ENCODE data around the gene FEM1B.

FEM1B gene

DNA sequence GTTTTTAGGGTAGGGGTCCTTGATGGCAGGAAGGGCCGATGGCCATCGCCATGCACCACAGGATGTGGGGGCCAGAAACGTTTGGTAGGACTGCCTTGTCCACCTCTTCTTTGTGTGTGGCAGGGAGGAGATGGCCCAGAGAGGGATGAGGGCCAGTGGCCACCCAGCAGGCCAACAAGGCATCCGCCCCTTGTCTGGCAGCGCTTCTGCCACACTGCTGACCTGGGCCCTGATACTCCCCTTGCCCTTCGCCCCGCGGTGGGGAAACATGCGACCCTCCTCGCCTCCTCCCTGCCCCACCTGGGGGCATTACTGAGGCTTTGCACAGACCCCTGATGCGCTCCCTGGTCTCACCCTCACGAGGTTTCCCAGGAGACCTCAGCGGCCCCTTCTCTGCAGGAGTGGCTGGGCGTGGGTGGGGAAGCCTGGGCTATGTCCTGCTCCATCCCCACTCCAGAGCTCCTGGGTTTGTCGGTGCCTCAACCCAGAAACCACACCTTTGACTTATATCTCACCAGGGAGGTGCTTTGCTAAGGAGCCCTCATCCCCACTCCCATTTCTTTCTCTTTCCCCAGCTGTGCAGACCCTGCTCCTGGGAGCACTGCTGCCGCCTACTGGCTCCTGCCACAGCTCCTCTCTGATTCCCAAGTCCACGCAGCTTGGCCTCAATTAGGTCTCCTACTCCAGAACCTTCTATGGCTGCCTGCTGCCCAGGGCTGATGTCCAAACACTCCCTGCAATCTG, 38.7 kb downstream of the FEM1B start:
- no peaks in the 10 kb centered on the region for H3K9me3 ChIP-seq (ENCODE audit: control insufficient read depth, insufficient read depth, low read length)
- DNase-seq (ENCODE audit: low read depth, low spot score), result no peak
- WGBS (ENCODE audit: insufficient coverage, insufficient read length), result no CpG with 5 or more reads among the region's 17 CpGs
- H3K36me3 ChIP-seq (ENCODE audit: control insufficient read depth, insufficient read depth, low read length), result no peaks in the 10 kb centered on the region
- H3K4me1 ChIP-seq (ENCODE audit: control insufficient read depth, insufficient read depth, low read length), result peaks cover 11% of the 10 kb centered on the region
- no peak overlapping the region for H3K4me3 ChIP-seq (ENCODE audit: low read length)
- H3K27me3 ChIP-seq (ENCODE audit: control insufficient read depth, insufficient read depth, low read length), result no peaks in the 10 kb centered on the region
- no peak overlapping the region for H3K27ac ChIP-seq (ENCODE audit: low read length)

DNA sequence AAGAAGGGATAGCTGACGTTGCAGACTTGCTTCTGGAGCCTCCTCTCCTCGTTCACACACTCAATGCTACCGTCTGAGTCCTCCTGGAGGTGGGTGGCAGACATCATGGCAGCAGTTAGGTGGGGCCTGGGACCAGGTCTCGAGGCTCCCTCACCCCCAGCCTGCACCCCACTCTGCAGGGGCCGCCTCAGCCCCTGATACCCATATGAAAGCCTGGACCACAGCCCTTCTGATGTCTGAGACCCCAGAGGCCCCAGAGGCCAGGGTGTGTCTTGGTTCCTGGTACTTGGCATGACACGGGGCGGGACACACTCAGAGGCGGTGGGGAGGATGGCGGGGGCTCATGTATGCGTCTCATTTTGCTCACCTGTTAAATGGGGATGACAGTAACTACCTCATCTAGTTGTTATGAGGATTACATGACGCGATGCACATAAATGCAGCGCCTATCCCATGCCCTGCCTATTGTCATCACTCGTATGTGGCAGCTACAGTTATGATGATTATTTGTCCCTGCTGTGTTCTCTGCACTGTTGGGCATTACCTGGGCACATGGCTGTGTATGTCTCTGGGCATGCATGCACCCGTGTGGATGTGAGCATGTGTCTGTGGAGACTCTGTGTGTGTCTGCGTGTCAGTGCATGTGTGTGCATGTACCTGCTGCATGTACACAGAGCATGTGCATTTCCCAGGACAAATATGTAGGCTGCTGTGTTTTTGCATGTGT, 39.9 kb downstream of the FEM1B start:
- no peaks in the 10 kb centered on the region for H3K9me3 ChIP-seq (ENCODE audit: control insufficient read depth, insufficient read depth, low read length)
- WGBS (ENCODE audit: insufficient coverage, insufficient read length), result no CpG with 5 or more reads among the region's 16 CpGs
- no peaks in the 10 kb centered on the region for H3K27me3 ChIP-seq (ENCODE audit: control insufficient read depth, insufficient read depth, low read length)
- peaks cover 11% of the 10 kb centered on the region for H3K4me1 ChIP-seq (ENCODE audit: control insufficient read depth, insufficient read depth, low read length)
- no peak for DNase-seq (ENCODE audit: low read depth, low spot score)
- H3K36me3 ChIP-seq (ENCODE audit: control insufficient read depth, insufficient read depth, low read length), result no peaks in the 10 kb centered on the region
- H3K4me3 ChIP-seq (ENCODE audit: low read length), result no peak overlapping the region
- H3K27ac ChIP-seq (ENCODE audit: low read length), result no peak overlapping the region

- Histone ChIP-seq H3K4me1 (ENCODE audit: control insufficient read depth, insufficient read depth, low read length) (peaks cover 10% of the 10 kb centered on the region), H3K4me3 (ENCODE audit: low read length) (no peak overlapping the region), H3K9me3 (ENCODE audit: control insufficient read depth, insufficient read depth, low read length) (no peaks in the 10 kb centered on the region), H3K36me3 (ENCODE audit: control insufficient read depth, insufficient read depth, low read length) (no peaks in the 10 kb centered on the region), H3K27ac (ENCODE audit: low read length) (no peak overlapping the region), H3K27me3 (ENCODE audit: control insufficient read depth, insufficient read depth, low read length) (no peaks in the 10 kb centered on the region)
- DNase-seq (ENCODE audit: low read depth, low spot score), result no peak
- no CpG with 5 or more reads among the region's 6 CpGs for WGBS (ENCODE audit: insufficient coverage, insufficient read length)
These were observed 40.7 kb downstream of the FEM1B start for GRCh38 chr15:68318008-68318835.

DNA sequence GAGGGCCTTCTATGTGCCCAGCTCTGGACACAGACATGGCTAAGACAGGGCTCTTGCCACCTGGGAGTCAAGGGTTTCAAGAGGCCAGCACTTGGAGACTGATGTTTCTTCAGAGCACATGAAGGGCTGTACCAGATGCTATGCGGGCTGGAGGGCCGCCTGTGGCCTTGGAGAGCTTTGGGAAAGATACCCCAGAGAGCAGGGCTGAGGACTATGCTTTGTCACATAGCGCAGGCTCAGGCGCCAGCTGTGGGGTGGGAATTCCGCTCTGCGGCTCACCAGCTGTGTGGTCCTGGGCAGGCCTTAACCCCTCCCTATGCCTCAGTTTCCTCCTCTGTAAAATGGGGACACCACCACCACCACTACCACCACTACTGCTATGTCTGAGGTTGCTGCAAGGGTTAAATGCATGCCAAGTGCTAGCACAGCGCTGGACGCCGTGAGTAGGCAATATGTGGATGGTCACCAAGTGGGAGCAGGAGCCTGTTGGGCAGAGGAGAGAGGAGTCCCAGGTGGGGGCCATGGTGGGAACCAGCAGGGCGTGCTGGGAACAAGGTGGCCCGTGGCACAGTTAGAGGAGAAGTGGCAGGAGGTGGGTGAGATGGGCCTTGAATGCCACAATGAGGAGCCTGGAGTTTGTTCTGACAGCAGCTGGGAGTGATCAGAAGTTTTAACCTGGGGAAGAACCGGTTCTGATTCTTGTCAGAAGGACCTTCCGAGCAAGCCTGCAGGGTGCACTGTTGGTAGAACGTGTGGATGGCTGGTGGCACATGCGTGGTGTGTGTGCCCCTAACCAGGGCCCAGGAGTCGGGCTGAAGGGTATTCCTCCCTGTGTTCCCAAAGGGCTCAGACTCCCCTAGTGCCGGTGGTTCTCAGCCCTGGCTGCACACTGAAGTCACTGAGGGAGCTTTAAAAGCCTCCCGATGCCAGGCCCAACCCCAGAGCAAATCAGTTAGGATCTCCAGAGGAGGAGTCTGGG, 41.7 kb downstream of the FEM1B start:
- WGBS (ENCODE audit: insufficient coverage, insufficient read length), result no CpG with 5 or more reads among the region's 18 CpGs
- peaks cover 10% of the 10 kb centered on the region for H3K4me1 ChIP-seq (ENCODE audit: control insufficient read depth, insufficient read depth, low read length)

DNA sequence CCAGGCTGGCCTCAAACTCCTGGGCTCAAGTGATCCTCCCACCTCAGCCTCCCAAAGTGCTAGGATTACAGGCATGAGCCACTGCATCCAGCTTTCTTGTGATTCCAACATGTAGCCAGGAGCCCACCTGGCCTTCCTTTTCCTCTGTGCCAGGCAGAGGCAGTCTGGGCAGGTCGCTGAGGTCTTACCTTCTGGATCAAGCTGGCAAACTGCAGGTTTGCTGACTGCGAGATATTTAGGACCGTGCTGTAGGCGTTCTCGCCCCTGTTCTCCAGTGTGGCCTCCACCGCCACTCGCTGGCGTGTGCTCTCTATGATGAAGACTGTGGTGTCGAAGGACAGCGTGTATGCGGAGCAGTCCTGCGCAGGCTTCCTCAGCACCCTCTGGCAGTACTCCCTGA, 42.5 kb downstream of the FEM1B start:
- H3K27me3 ChIP-seq (ENCODE audit: control insufficient read depth, insufficient read depth, low read length), result no peaks in the 10 kb centered on the region
- no peak for DNase-seq (ENCODE audit: low read depth, low spot score)
- no CpG with 5 or more reads among the region's 12 CpGs for WGBS (ENCODE audit: insufficient coverage, insufficient read length)
- peaks cover 10% of the 10 kb centered on the region for H3K4me1 ChIP-seq (ENCODE audit: control insufficient read depth, insufficient read depth, low read length)
- no peak overlapping the region for H3K4me3 ChIP-seq (ENCODE audit: low read length)
- no peaks in the 10 kb centered on the region for H3K9me3 ChIP-seq (ENCODE audit: control insufficient read depth, insufficient read depth, low read length)
- H3K27ac ChIP-seq (ENCODE audit: low read length), result no peak overlapping the region
- H3K36me3 ChIP-seq (ENCODE audit: control insufficient read depth, insufficient read depth, low read length), result no peaks in the 10 kb centered on the region

More for the DNA sequence above, 41.7 kb downstream of the FEM1B start:
- Histone ChIP-seq H3K36me3 (ENCODE audit: control insufficient read depth, insufficient read depth, low read length) (no peaks in the 10 kb centered on the region), H3K9me3 (ENCODE audit: control insufficient read depth, insufficient read depth, low read length) (no peaks in the 10 kb centered on the region), H3K4me3 (ENCODE audit: low read length) (no peak overlapping the region), H3K27me3 (ENCODE audit: control insufficient read depth, insufficient read depth, low read length) (no peaks in the 10 kb centered on the region), H3K27ac (ENCODE audit: low read length) (no peak overlapping the region)
- DNase-seq (ENCODE audit: low read depth, low spot score), result no peak

DNA sequence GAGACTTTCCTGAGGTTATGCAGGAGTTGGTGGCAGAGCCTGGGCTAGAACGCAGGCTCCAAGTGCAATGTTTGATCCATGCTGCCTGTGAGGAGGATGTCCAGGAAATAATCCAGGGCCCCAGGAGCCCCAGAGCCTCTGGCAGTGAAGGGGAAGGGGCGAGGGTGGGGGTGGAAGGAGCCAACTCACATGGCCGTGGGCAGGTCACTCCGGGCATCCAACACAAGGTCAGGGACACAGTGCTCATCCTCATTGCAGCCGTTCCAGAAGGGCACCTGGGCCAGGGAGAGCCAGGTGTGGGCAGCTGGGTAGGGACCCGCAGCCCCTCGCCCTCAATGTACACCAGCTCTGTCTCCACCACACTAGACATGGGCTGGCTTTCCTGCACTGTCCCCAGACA, 43.7 kb downstream of the FEM1B start:
- Histone ChIP-seq H3K36me3 (ENCODE audit: control insufficient read depth, insufficient read depth, low read length) (no peaks in the 10 kb centered on the region), H3K9me3 (ENCODE audit: control insufficient read depth, insufficient read depth, low read length) (no peaks in the 10 kb centered on the region), H3K27me3 (ENCODE audit: control insufficient read depth, insufficient read depth, low read length) (no peaks in the 10 kb centered on the region), H3K4me1 (ENCODE audit: control insufficient read depth, insufficient read depth, low read length) (peaks cover 1% of the 10 kb centered on the region; the same call in 1 of the 2 replicates), H3K4me3 (ENCODE audit: low read length) (no peak overlapping the region), H3K27ac (ENCODE audit: low read length) (no peak overlapping the region)
- no CpG with 5 or more reads among the region's 7 CpGs for WGBS (ENCODE audit: insufficient coverage, insufficient read length)
- DNase-seq (ENCODE audit: low read depth, low spot score), result no peak

GRCh38 chr15:68322796-68323195, 45.3 kb downstream of the FEM1B start:
- no peak for DNase-seq (ENCODE audit: low read depth, low spot score)
- WGBS (ENCODE audit: insufficient coverage, insufficient read length), result no CpG with 5 or more reads among the region's 9 CpGs
- no peaks in the 10 kb centered on the region for H3K27me3 ChIP-seq (ENCODE audit: control insufficient read depth, insufficient read depth, low read length)

DNA sequence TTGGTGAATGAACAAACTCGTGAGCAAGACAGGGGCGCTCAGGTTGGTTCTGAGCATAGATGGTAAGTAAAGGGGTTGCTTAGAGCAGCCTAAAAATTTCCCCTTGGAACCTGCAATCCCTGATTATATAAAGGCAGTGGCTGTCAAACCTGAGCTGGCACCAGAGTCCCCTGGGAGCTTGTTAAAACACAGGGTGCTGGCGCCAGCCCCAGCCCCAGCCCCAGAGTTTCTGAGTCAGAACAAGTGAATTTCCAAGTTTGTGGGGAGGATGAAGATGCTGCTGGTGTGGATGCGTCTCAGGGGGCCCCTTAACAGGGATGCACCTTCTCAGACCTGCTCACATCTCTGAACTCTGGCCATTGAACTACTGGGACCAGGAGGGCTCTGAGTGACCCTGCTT, 48.2 kb downstream of the FEM1B start:
- DNase-seq (ENCODE audit: low read depth, low spot score), result no peak
- H3K4me1 ChIP-seq (ENCODE audit: control insufficient read depth, insufficient read depth, low read length), result 0 out of 2 replicates have a peak, but pooled peaks cover 1% of the 10 kb centered on the region
- H3K9me3 ChIP-seq (ENCODE audit: control insufficient read depth, insufficient read depth, low read length), result no peaks in the 10 kb centered on the region
- WGBS (ENCODE audit: insufficient coverage, insufficient read length), result no CpG with 5 or more reads among the region's 4 CpGs
- no peaks in the 10 kb centered on the region for H3K27me3 ChIP-seq (ENCODE audit: control insufficient read depth, insufficient read depth, low read length)
- H3K4me3 ChIP-seq (ENCODE audit: low read length), result no peak overlapping the region
- H3K27ac ChIP-seq (ENCODE audit: low read length), result no peak overlapping the region
- no peaks in the 10 kb centered on the region for H3K36me3 ChIP-seq (ENCODE audit: control insufficient read depth, insufficient read depth, low read length)

More at GRCh38 chr15:68322796-68323195, 45.3 kb downstream of the FEM1B start:
- no peak overlapping the region for H3K27ac ChIP-seq (ENCODE audit: low read length)
- H3K4me3 ChIP-seq (ENCODE audit: low read length), result no peak overlapping the region
- H3K9me3 ChIP-seq (ENCODE audit: control insufficient read depth, insufficient read depth, low read length), result no peaks in the 10 kb centered on the region
- H3K36me3 ChIP-seq (ENCODE audit: control insufficient read depth, insufficient read depth, low read length), result no peaks in the 10 kb centered on the region
- 0 out of 2 replicates have a peak, but pooled peaks cover 1% of the 10 kb centered on the region for H3K4me1 ChIP-seq (ENCODE audit: control insufficient read depth, insufficient read depth, low read length)

- H3K4me3 ChIP-seq (ENCODE audit: low read length), result no peak overlapping the region
- no CpG with 5 or more reads among the region's 11 CpGs for WGBS (ENCODE audit: insufficient coverage, insufficient read length)
- no peaks in the 10 kb centered on the region for H3K9me3 ChIP-seq (ENCODE audit: control insufficient read depth, insufficient read depth, low read length)
- H3K27ac ChIP-seq (ENCODE audit: low read length), result no peak overlapping the region
- H3K36me3 ChIP-seq (ENCODE audit: control insufficient read depth, insufficient read depth, low read length), result no peaks in the 10 kb centered on the region
- DNase-seq (ENCODE audit: low read depth, low spot score), result no peak
- 0 out of 2 replicates have a peak, but pooled peaks cover 1% of the 10 kb centered on the region for H3K4me1 ChIP-seq (ENCODE audit: control insufficient read depth, insufficient read depth, low read length)
- no peaks in the 10 kb centered on the region for H3K27me3 ChIP-seq (ENCODE audit: control insufficient read depth, insufficient read depth, low read length)
These were observed 49.3 kb downstream of the FEM1B start for GRCh38 chr15:68326711-68327354.
